Stimulated activated CD8-positive, alpha-beta memory T cell treated with anti-CD3 and anti-CD28 coated beads, Interleukin-2, amount 100 ng/mL, for 48 hours (primary cell): ENCODE results near the gene H6PD.
A peak's percentile ranks its signal among the peaks of the same experiment; 100 is the strongest.

ENCODE experiments used
- DNase-seq, 2 donors: peaks; one replicate each; pipeline ENCODE4 v3.0.0-alpha.2; 2020; ENCODE audit warnings: low read depth in 2 of 2

The H6PD gene

GRCh38 chr1:9240914-9241820 is 6.6 kb downstream of the H6PD start:
- DNase-seq = no peak

GRCh38 chr1:9241891-9242290 is 7.3 kb downstream of the H6PD start:
- no peak for DNase-seq

- DNase-seq = no peak
Measured at GRCh38 chr1:9242338-9242969, 7.9 kb downstream of the H6PD start.

GRCh38 chr1:9243066-9243739 is 8.6 kb downstream of the H6PD start:
- no peak for DNase-seq

- DNase-seq = no peak
Measured at GRCh38 chr1:9244501-9245229, 10.1 kb downstream of the H6PD start.

- no peak for DNase-seq
Measured at GRCh38 chr1:9245230-9245619, 10.7 kb downstream of the H6PD start.

GRCh38 chr1:9245661-9246060 is 11.1 kb downstream of the H6PD start:
- DNase-seq = no peak

- no peak for DNase-seq
Measured at GRCh38 chr1:9246215-9246614, 11.6 kb downstream of the H6PD start.

- DNase-seq = no peak
Measured at GRCh38 chr1:9246841-9247785, 12.5 kb downstream of the H6PD start.

GRCh38 chr1:9247894-9248293 is 13.3 kb downstream of the H6PD start:
- no peak for DNase-seq

- no peak for DNase-seq
Measured at GRCh38 chr1:9248341-9249262, 14.0 kb downstream of the H6PD start.

GRCh38 chr1:9249263-9249533 is 14.6 kb downstream of the H6PD start:
- DNase-seq = no peak

- DNase-seq = peak in 1 of 2 donors; percentile 37
Measured at GRCh38 chr1:9249534-9250410, 15.2 kb downstream of the H6PD start.

- DNase-seq = no peak
Measured at GRCh38 chr1:9250411-9251381, 16.1 kb downstream of the H6PD start.

- DNase-seq = no peak
Measured at GRCh38 chr1:9251501-9251900, 16.9 kb downstream of the H6PD start.

- no peak for DNase-seq
Measured at GRCh38 chr1:9253004-9253403, 18.4 kb downstream of the H6PD start.

- DNase-seq = no peak
Measured at GRCh38 chr1:9253453-9254105, 19.0 kb downstream of the H6PD start.
